Raji (cell line): ENCODE data around the gene SMARCC2.

Source experiments
- POLR2A ChIP-seq: IDR thresholded peaks from 2 replicates; pipeline ENCODE4 v1.6.1; 2011; ENCODE audit warnings: low read depth, low read length, control low read depth; ENCODE audit not compliant: insufficient read depth

SMARCC2 gene

GRCh38 chr12:56159482-56160192 lies 29.6 kb downstream of the SMARCC2 start:
- TF ChIP-seq POLR2A: no peak

- TF ChIP-seq POLR2A: no peak
Observed at GRCh38 chr12:56158926-56159461, 30.3 kb downstream of the SMARCC2 start.

GRCh38 chr12:56158029-56158925 lies 31.0 kb downstream of the SMARCC2 start, which contains the start of gene MYL6:
TSS of gene MYL6 (plus strand) at chr12:56158359. CDS start at chr12:56158402, 43 bp downstream.
- TF ChIP-seq POLR2A: peak; percentile 96

- TF ChIP-seq POLR2A: peak; percentile 31; the same call in 1 of the 2 replicates
Observed at GRCh38 chr12:56157201-56158028, 31.9 kb downstream of the SMARCC2 start.

GRCh38 chr12:56155256-56155845 lies 33.9 kb downstream of the SMARCC2 start:
- no peak for TF ChIP-seq POLR2A

GRCh38 chr12:56154818-56155217 lies 34.5 kb downstream of the SMARCC2 start:
- TF ChIP-seq POLR2A: no peak

- no peak for TF ChIP-seq POLR2A
Observed at GRCh38 chr12:56154246-56154771, 35.0 kb downstream of the SMARCC2 start.

GRCh38 chr12:56153678-56154065 lies 35.6 kb downstream of the SMARCC2 start:
- TF ChIP-seq POLR2A: no peak

GRCh38 chr12:56152756-56153677 lies 36.3 kb downstream of the SMARCC2 start:
- TF ChIP-seq POLR2A: no peak

GRCh38 chr12:56152132-56152755 lies 37.0 kb downstream of the SMARCC2 start, which contains the start of gene MYL6B:
TSS of gene MYL6B (plus strand) at chr12:56152587. CDS start at chr12:56153919, 1,332 bp downstream.
- peak; percentile 91 for TF ChIP-seq POLR2A

GRCh38 chr12:56151672-56152131 lies 37.6 kb downstream of the SMARCC2 start:
- TF ChIP-seq POLR2A: no peak

- TF ChIP-seq POLR2A: no peak
Observed at GRCh38 chr12:56150563-56150962, 38.7 kb downstream of the SMARCC2 start.
